Keratinocyte (primary cell): ENCODE data around the gene MEGF11. TPM values are rescaled to one million over a fixed set of nuclear protein-coding genes. Genes with fewer than 3 reads are reported as not detected.

Experiments used
- DNase-seq: peaks from one replicate; pipeline ENCODE4 v3.0.0-alpha.2; 2011; ENCODE audit warnings: low read depth, missing footprints, low spot score
- FAIRE-seq: peaks from 2 replicates; lab custom pipeline; 2011; peaks lifted over from hg19 to GRCh38; lab: Jason Lieb, UNC
- H2AFZ ChIP-seq: 2 replicates; pipeline ENCODE4 v1.6.0; 2012; ENCODE audit warnings: low read length, control low read depth, inconsistent platforms; ENCODE audit not compliant: control insufficient read depth
- H3K27ac ChIP-seq: 2 replicates; pipeline ENCODE4 v1.5.1; 2011; ENCODE audit warnings: low read length; ENCODE audit not compliant: control insufficient read depth, insufficient read depth
- H3K27me3 ChIP-seq: 3 replicates; pipeline ENCODE4 v1.6.0; 2011; ENCODE audit warnings: low read length; ENCODE audit not compliant: control insufficient read depth, insufficient read depth; ENCODE audit errors: extremely low read depth
- H3K36me3 ChIP-seq, 2 experiments: 2 replicates in 1 of 2; 3 replicates in 1 of 2; pipeline ENCODE4 v1.5.1; 2011; ENCODE audit warnings: low read length in 2 of 2, mild to moderate bottlenecking in 1 of 2; ENCODE audit not compliant: control insufficient read depth in 2 of 2, insufficient read depth in 2 of 2; ENCODE audit errors: extremely low read depth in 1 of 2
- H3K4me1 ChIP-seq: 3 replicates; pipeline ENCODE4 v1.5.1; 2011; ENCODE audit warnings: low read length; ENCODE audit not compliant: control insufficient read depth, insufficient read depth; ENCODE audit errors: extremely low read depth
- H3K4me2 ChIP-seq: 3 replicates; pipeline ENCODE4 v1.6.0; 2011; ENCODE audit warnings: low read depth, low read length; ENCODE audit not compliant: control insufficient read depth, insufficient read depth; ENCODE audit errors: extremely low read depth
- H3K4me3 ChIP-seq, 3 experiments: fragments of 200-600 bp in 1 of 3; sonication (generic) in 1 of 3; 2 replicates in 2 of 3; 3 replicates in 1 of 3; pipeline ENCODE4 v1.5.1; 2011 to 2016; ENCODE audit warnings: low read length in 3 of 3, mild to moderate bottlenecking in 3 of 3, control low read depth in 2 of 3, inconsistent platforms in 1 of 3, low read depth in 1 of 3, mixed read lengths in 1 of 3, mixed run types in 1 of 3, moderate library complexity in 1 of 3; ENCODE audit not compliant: control insufficient read depth in 2 of 3, insufficient read depth in 2 of 3; ENCODE audit errors: extremely low read depth in 1 of 3
- H3K79me2 ChIP-seq: 2 replicates; pipeline ENCODE4 v1.6.0; 2012; ENCODE audit warnings: low read length; ENCODE audit not compliant: control insufficient read depth, insufficient read depth
- H3K9ac ChIP-seq: 3 replicates; pipeline ENCODE4 v1.6.0; 2011; ENCODE audit warnings: low read length; ENCODE audit not compliant: control insufficient read depth, insufficient read depth; ENCODE audit errors: extremely low read depth
- H3K9me1 ChIP-seq: 3 replicates; pipeline ENCODE4 v1.6.0; 2011; ENCODE audit warnings: low read length; ENCODE audit not compliant: control insufficient read depth, insufficient read depth; ENCODE audit errors: extremely low read depth
- H3K9me3 ChIP-seq: 2 replicates; pipeline ENCODE4 v1.5.1; 2012; ENCODE audit warnings: low read depth, low read length; ENCODE audit not compliant: control insufficient read depth
- H4K20me1 ChIP-seq: 3 replicates; pipeline ENCODE4 v1.6.0; 2011; ENCODE audit warnings: low read length; ENCODE audit not compliant: control insufficient read depth, insufficient read depth; ENCODE audit errors: extremely low read depth
- EZH2 ChIP-seq: IDR thresholded peaks from one replicate; pipeline ENCODE4 v1.6.1; 2012; ENCODE audit warnings: inconsistent platforms, mild to moderate bottlenecking, low read length, moderate library complexity
- dilution Hi-C: fragments of 300-500 bp; cut with MboI; formaldehyde crosslinking; loops from one replicate; pipeline ENCODE4 v1.7.0; 2020; ENCODE audit warnings: low sequenced_read_pairs; ENCODE audit not compliant: extremely low pct_ligation_motif_present
- polyA plus RNA-seq, 5 experiments: library from polyadenylated mRNA; depleted of rRNA in 3 of 5; stranded (reverse) in 3 of 5; stranded (forward) in 1 of 5; unstranded in 1 of 5; fragments of >200 nt; gene quantifications; 1 replicate in 1 of 5; 2 replicates in 3 of 5; 3 replicates in 1 of 5; pipeline versions ENCODE4 v1.2.1 to v1.2.3, GENCODE V29; 2011 to 2012; ENCODE audit warnings: missing spikeins in 2 of 5, low read depth in 1 of 5, low replicate concordance in 1 of 5
- TF ChIP-seq, protein P1 (sequence below), 3 experiments: IDR thresholded peaks in 1 of 3; conservative IDR thresholded peaks in 1 of 3; optimal IDR thresholded peaks in 1 of 3; 2 replicates in 2 of 3; 3 replicates in 1 of 3; pipeline versions ENCODE3 to v1.5.1; 2011; ENCODE audit warnings: low read length in 3 of 3, mild to moderate bottlenecking in 3 of 3, moderate library complexity in 2 of 3, control low read depth in 1 of 3, inconsistent platforms in 1 of 3; ENCODE audit not compliant: insufficient read depth in 2 of 3; ENCODE audit errors: extremely low read depth in 1 of 3

The MEGF11 gene
- polyA plus RNA-seq, 1 donor (not counting 4 experiments of a cell fraction or from before 2014, with no cell fraction given), result not detected

DNA sequence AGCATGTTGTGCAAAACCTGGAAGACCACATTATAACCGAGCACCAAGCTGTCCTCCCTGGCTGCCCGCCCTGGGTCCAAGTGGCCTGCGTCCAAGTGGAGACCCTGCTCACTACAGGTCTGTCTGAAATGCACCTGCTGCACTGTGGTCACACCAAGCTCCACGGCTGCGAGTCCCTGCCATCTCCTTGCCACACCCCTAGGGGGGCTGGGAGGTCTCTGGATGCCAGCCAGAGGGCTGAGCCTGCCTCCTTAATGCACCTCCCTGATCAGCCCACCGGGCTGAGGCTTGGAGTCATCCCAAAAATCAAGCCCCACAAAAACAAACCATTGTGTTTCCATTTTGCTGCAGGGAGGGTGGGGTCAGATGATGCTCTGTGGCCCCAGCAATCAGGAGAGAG lies 187.1 kb downstream of the MEGF11 start:
- no peaks in the 10 kb centered on the region for H3K9me1 ChIP-seq
- no peak overlapping the region for H3K4me2 ChIP-seq
- no peak overlapping the region for H2AFZ ChIP-seq
- no peaks in the 10 kb centered on the region for H3K36me3 ChIP-seq
- dilution Hi-C loops, result no loop called here
- H4K20me1 ChIP-seq, result no peaks in the 10 kb centered on the region
- FAIRE-seq (no peak), DNase-seq (no peak)
- no peaks in the 10 kb centered on the region for H3K9me3 ChIP-seq
- no peak overlapping the region for H3K9ac ChIP-seq
- no peaks in the 10 kb centered on the region for H3K4me1 ChIP-seq
- no peak overlapping the region for H3K27ac ChIP-seq
- H3K27me3 ChIP-seq, result peaks cover 4% of the 10 kb centered on the region
- TF ChIP-seq, protein P1, sequence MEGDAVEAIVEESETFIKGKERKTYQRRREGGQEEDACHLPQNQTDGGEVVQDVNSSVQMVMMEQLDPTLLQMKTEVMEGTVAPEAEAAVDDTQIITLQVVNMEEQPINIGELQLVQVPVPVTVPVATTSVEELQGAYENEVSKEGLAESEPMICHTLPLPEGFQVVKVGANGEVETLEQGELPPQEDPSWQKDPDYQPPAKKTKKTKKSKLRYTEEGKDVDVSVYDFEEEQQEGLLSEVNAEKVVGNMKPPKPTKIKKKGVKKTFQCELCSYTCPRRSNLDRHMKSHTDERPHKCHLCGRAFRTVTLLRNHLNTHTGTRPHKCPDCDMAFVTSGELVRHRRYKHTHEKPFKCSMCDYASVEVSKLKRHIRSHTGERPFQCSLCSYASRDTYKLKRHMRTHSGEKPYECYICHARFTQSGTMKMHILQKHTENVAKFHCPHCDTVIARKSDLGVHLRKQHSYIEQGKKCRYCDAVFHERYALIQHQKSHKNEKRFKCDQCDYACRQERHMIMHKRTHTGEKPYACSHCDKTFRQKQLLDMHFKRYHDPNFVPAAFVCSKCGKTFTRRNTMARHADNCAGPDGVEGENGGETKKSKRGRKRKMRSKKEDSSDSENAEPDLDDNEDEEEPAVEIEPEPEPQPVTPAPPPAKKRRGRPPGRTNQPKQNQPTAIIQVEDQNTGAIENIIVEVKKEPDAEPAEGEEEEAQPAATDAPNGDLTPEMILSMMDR (optimal IDR thresholded peaks at IDR 0.05 in 1 of 3, IDR thresholded peaks at IDR 0.05 in 1 of 3, conservative IDR thresholded peaks at IDR 0.05 in 1 of 3; ENCODE audit: extremely low read depth in 1 of 3, insufficient read depth in 2 of 3, low read length in 3 of 3), result no peak
- no peak for TF ChIP-seq EZH2
- no peaks in the 10 kb centered on the region for H3K79me2 ChIP-seq
- H3K4me3 ChIP-seq, result no peak overlapping the region

DNA sequence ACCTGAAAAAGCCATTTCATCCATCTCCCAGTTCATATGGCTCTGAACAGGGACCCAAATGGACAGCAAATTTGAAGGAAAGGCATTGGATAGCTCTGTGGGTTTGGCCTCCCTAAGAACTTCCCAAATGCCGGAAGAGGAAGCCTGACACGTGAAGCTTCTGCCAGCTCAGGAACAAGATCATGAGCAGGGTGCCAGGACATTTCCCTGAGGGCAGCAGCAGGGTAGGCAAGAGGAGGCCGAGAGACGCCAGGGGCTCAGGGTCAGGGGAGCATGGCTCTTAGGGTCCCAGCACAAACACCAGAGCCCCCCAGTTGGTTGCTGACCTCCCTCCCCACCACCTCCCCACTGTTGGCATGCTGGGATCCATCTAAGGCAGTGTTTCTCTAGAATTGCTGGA lies 187.5 kb downstream of the MEGF11 start:
- no peak overlapping the region for H2AFZ ChIP-seq
- TF ChIP-seq, protein P1 (optimal IDR thresholded peaks at IDR 0.05 in 1 of 3, IDR thresholded peaks at IDR 0.05 in 1 of 3, conservative IDR thresholded peaks at IDR 0.05 in 1 of 3; ENCODE audit: extremely low read depth in 1 of 3, insufficient read depth in 2 of 3, low read length in 3 of 3), result no peak
- no peak for TF ChIP-seq EZH2
- no peaks in the 10 kb centered on the region for H4K20me1 ChIP-seq
- no peak overlapping the region for H3K4me3 ChIP-seq
- FAIRE-seq (peak; percentile 20), DNase-seq (no peak)
- no peaks in the 10 kb centered on the region for H3K9me1 ChIP-seq
- H3K27me3 ChIP-seq, result peaks cover 4% of the 10 kb centered on the region
- no peak overlapping the region for H3K27ac ChIP-seq
- no peak overlapping the region for H3K4me2 ChIP-seq
- no peaks in the 10 kb centered on the region for H3K79me2 ChIP-seq
- dilution Hi-C loops, result no loop called here
- no peaks in the 10 kb centered on the region for H3K4me1 ChIP-seq
- no peak overlapping the region for H3K9ac ChIP-seq
- H3K9me3 ChIP-seq, result no peaks in the 10 kb centered on the region
- no peaks in the 10 kb centered on the region for H3K36me3 ChIP-seq
